Dedifferentiated amniotic fluid mesenchymal stem cell (primary cell): ENCODE data around the gene LUZP1.

Experiments used
- DNase-seq: peaks from one replicate; pipeline ENCODE4 v3.0.0-alpha.2; 2016; ENCODE audit errors: extremely low spot score

LUZP1 gene

GRCh38 chr1:23188936-23189452 is 20.3 kb upstream of the LUZP1 start:
- DNase-seq: peak; percentile 27

GRCh38 chr1:23188434-23188884 is 19.8 kb upstream of the LUZP1 start:
- DNase-seq: no peak

- DNase-seq: no peak
Observed at GRCh38 chr1:23187637-23188036, 19.0 kb upstream of the LUZP1 start.

GRCh38 chr1:23185381-23185780 is 16.7 kb upstream of the LUZP1 start:
- no peak for DNase-seq

- peak; percentile 37 for DNase-seq
Observed at GRCh38 chr1:23184212-23184934, 15.7 kb upstream of the LUZP1 start.

- DNase-seq: no peak
Observed at GRCh38 chr1:23179862-23180261, 11.2 kb upstream of the LUZP1 start.

- no peak for DNase-seq
Observed at GRCh38 chr1:23178950-23179349, 10.3 kb upstream of the LUZP1 start.

GRCh38 chr1:23178414-23178813 is 9.8 kb upstream of the LUZP1 start:
- DNase-seq: no peak

- DNase-seq: peak; percentile 63
Observed at GRCh38 chr1:23177438-23178380, 9.1 kb upstream of the LUZP1 start.

GRCh38 chr1:23177031-23177430 is 8.4 kb upstream of the LUZP1 start:
- DNase-seq: no peak

GRCh38 chr1:23174426-23175110 is 5.9 kb upstream of the LUZP1 start:
- no peak for DNase-seq

- DNase-seq: no peak
Observed at GRCh38 chr1:23171181-23171755, 2.6 kb upstream of the LUZP1 start.

GRCh38 chr1:23169727-23170335 is 1.2 kb upstream of the LUZP1 start:
- peak; percentile 42 for DNase-seq

GRCh38 chr1:23169195-23169575 is 529 bp upstream of the LUZP1 start:
- no peak for DNase-seq

GRCh38 chr1:23168079-23168444 is 594 bp downstream of the LUZP1 start:
- no peak for DNase-seq

- DNase-seq: peak; percentile 46
Observed at GRCh38 chr1:23167353-23168078, 1.1 kb downstream of the LUZP1 start.

- DNase-seq: no peak
Observed at GRCh38 chr1:23166854-23167253, 1.8 kb downstream of the LUZP1 start.

- DNase-seq: no peak
Observed at GRCh38 chr1:23163395-23163794, 5.3 kb downstream of the LUZP1 start.

GRCh38 chr1:23159963-23160877 is 8.4 kb downstream of the LUZP1 start:
- DNase-seq: no peak

GRCh38 chr1:23156940-23157339 is 11.7 kb downstream of the LUZP1 start:
- DNase-seq: no peak
